NCI-H2107 treated with DMSO at 0.1 percent for 48 hours (cell line): ENCODE data around the gene SDCCAG8.

Source experiments
- DNase-seq: peaks from one replicate; lab custom pipeline; 2025; ENCODE audit not compliant: unreplicated experiment; lab: John Stamatoyannopoulos, UW

SDCCAG8 gene

GRCh38 chr1:243280571-243281129 lies 24.8 kb downstream of the SDCCAG8 start:
- DNase-seq, result no peak

- no peak for DNase-seq
These were observed 25.8 kb downstream of the SDCCAG8 start for GRCh38 chr1:243281672-243282071.

GRCh38 chr1:243286409-243287122 lies 30.7 kb downstream of the SDCCAG8 start:
- DNase-seq, result no peak

- no peak for DNase-seq
These were observed 31.3 kb downstream of the SDCCAG8 start for GRCh38 chr1:243287123-243287460.

- no peak for DNase-seq
These were observed 31.8 kb downstream of the SDCCAG8 start for GRCh38 chr1:243287652-243288051.

GRCh38 chr1:243288062-243288461 lies 32.2 kb downstream of the SDCCAG8 start:
- DNase-seq, result no peak

GRCh38 chr1:243291292-243291691 lies 35.5 kb downstream of the SDCCAG8 start:
- no peak for DNase-seq

GRCh38 chr1:243292117-243292516 lies 36.3 kb downstream of the SDCCAG8 start:
- no peak for DNase-seq

GRCh38 chr1:243293941-243294722 lies 38.3 kb downstream of the SDCCAG8 start:
- no peak for DNase-seq

- DNase-seq, result no peak
These were observed 38.9 kb downstream of the SDCCAG8 start for GRCh38 chr1:243294723-243295121.

- no peak for DNase-seq
These were observed 43.2 kb downstream of the SDCCAG8 start for GRCh38 chr1:243299069-243299468.

GRCh38 chr1:243301059-243301458 lies 45.2 kb downstream of the SDCCAG8 start:
- DNase-seq, result no peak

- no peak for DNase-seq
These were observed 56.0 kb downstream of the SDCCAG8 start for GRCh38 chr1:243311809-243312208.

GRCh38 chr1:243312952-243313634 lies 57.3 kb downstream of the SDCCAG8 start:
- DNase-seq, result no peak

GRCh38 chr1:243313635-243314536 lies 58.0 kb downstream of the SDCCAG8 start:
- no peak for DNase-seq

- no peak for DNase-seq
These were observed 59.6 kb downstream of the SDCCAG8 start for GRCh38 chr1:243315455-243315854.

- no peak for DNase-seq
These were observed 60.1 kb downstream of the SDCCAG8 start for GRCh38 chr1:243315893-243316292.

GRCh38 chr1:243316366-243316989 lies 60.6 kb downstream of the SDCCAG8 start:
- no peak for DNase-seq

- no peak for DNase-seq
These were observed 64.4 kb downstream of the SDCCAG8 start for GRCh38 chr1:243320224-243320623.

GRCh38 chr1:243322326-243322725 lies 66.5 kb downstream of the SDCCAG8 start:
- DNase-seq, result no peak
